K562 (cell line): ENCODE results near the gene UNC93B1. TPM values are rescaled to one million over a fixed set of nuclear protein-coding genes. Genes with fewer than 3 reads are reported as not detected.

Experiments
- BHLHE40 ChIP-seq: IDR thresholded peaks from 2 replicates; pipeline ENCODE4 v1.6.1; 2011; ENCODE audit warnings: low read length, improper control_type of control experiment
- ELF2 ChIP-seq: fragments of 250-450 bp; sonication (Bioruptor Pico); IDR thresholded peaks from 2 replicates; pipeline ENCODE4 v1.5.0; 2021; ENCODE audit warnings: mild to moderate bottlenecking
- FOXA1 ChIP-seq: fragments of 450-650 bp; IDR thresholded peaks from 2 replicates; pipeline ENCODE4 v1.6.1; 2016; ENCODE audit warnings: mild to moderate bottlenecking, borderline replicate concordance
- FOXA3 ChIP-seq, 2 experiments: fragments of 450-650 bp in 1 of 2; sonication (generic) in 1 of 2; formaldehyde crosslinking; IDR thresholded peaks in 1 of 2; conservative IDR thresholded peaks in 1 of 2; 2 replicates each; pipeline versions ENCODE4 v1.4.0 to v1.8.0; 2020 to 2022; ENCODE audit warnings: mild to moderate bottlenecking in 2 of 2, missing genetic modification reagents in 1 of 2
- KAT8 ChIP-seq: fragments of 450-650 bp; IDR thresholded peaks from 2 replicates; pipeline ENCODE4 v1.6.1; 2016; ENCODE audit warnings: low read depth, mild to moderate bottlenecking
- KLF13 ChIP-seq: fragments of 450-650 bp; IDR thresholded peaks from 2 replicates; pipeline ENCODE4 v1.6.1; 2016; ENCODE audit warnings: missing genetic modification characterization, low read depth, mild to moderate bottlenecking, missing compliant biosample characterization, moderate library complexity, borderline replicate concordance
- MNT ChIP-seq, 2 experiments: fragments of 450-650 bp; conservative IDR thresholded peaks; 2 replicates each; pipeline ENCODE4 v1.6.1; 2017; ENCODE audit warnings: mild to moderate bottlenecking in 2 of 2, moderate library complexity in 2 of 2
- MYBL2 ChIP-seq, 2 experiments: fragments of 450-650 bp in 1 of 2; sonication (generic) in 1 of 2; formaldehyde crosslinking in 1 of 2; IDR thresholded peaks; 2 replicates each; pipeline versions ENCODE4 v1.6.1 to v1.8.1; 2017 to 2022; ENCODE audit warnings: borderline replicate concordance in 1 of 2, inconsistent platforms in 1 of 2, low read depth in 1 of 2, mild to moderate bottlenecking in 1 of 2, missing genetic modification reagents in 1 of 2, moderate library complexity in 1 of 2
- NCOA4 ChIP-seq: fragments of 450-650 bp; IDR thresholded peaks from 2 replicates; pipeline ENCODE4 v1.6.1; 2018; ENCODE audit warnings: mild to moderate bottlenecking; ENCODE audit not compliant: partially characterized antibody
- NEUROD1 ChIP-seq: fragments of 150-350 bp; IDR thresholded peaks from 2 replicates; pipeline ENCODE4 v1.6.1; 2014; ENCODE audit warnings: borderline replicate concordance, low read length, low read depth; ENCODE audit not compliant: partially characterized antibody
- PHF20 ChIP-seq: fragments of 450-650 bp; IDR thresholded peaks from 2 replicates; pipeline ENCODE4 v1.6.1; 2018; ENCODE audit not compliant: partially characterized antibody
- PHF21A ChIP-seq: fragments of 450-650 bp; IDR thresholded peaks from 2 replicates; pipeline ENCODE4 v1.6.1; 2017; ENCODE audit warnings: low read depth, borderline replicate concordance
- SPI1 ChIP-seq: IDR thresholded peaks from 2 replicates; pipeline ENCODE4 v1.6.1; 2011; ENCODE audit warnings: low read depth, low read length, control low read depth, borderline replicate concordance
- TFE3 ChIP-seq: fragments of 450-650 bp; formaldehyde crosslinking; IDR thresholded peaks from 2 replicates; pipeline ENCODE4 v1.4.0; 2020; ENCODE audit warnings: mild to moderate bottlenecking, mixed read lengths
- ZBED1 ChIP-seq: IDR thresholded peaks from 2 replicates; pipeline ENCODE4 v1.6.1; 2014
- ZBTB33 ChIP-seq: sonication (generic); formaldehyde crosslinking; IDR thresholded peaks from 2 replicates; pipeline ENCODE4 v1.8.1; 2023; ENCODE audit warnings: mild to moderate bottlenecking, missing genetic modification reagents
- ZC3H4 ChIP-seq: sonication (generic); formaldehyde crosslinking; IDR thresholded peaks from 2 replicates; pipeline ENCODE4 v1.9.0; 2021; ENCODE audit warnings: missing genetic modification reagents, borderline replicate concordance
- ZFP36 ChIP-seq: fragments of 150-350 bp; IDR thresholded peaks from 2 replicates; pipeline ENCODE4 v1.6.1; 2018; ENCODE audit warnings: low read length, low read depth; ENCODE audit not compliant: partially characterized antibody
- ZNF316 ChIP-seq: fragments of 450-650 bp; IDR thresholded peaks from 2 replicates; pipeline ENCODE4 v1.6.1; 2016
- ZNF507 ChIP-seq: conservative IDR thresholded peaks from 2 replicates; pipeline ENCODE4 v1.6.1; 2017; ENCODE audit warnings: missing genetic modification characterization, missing compliant biosample characterization
- ZNF512 ChIP-seq: IDR thresholded peaks from 2 replicates; pipeline ENCODE4 v1.6.1; 2016; ENCODE audit warnings: missing genetic modification characterization, missing compliant biosample characterization
- polyA plus RNA-seq, 8 experiments: library from polyadenylated mRNA; depleted of rRNA in 4 of 8; stranded (reverse) in 5 of 8; unstranded in 3 of 8; fragments of >200 nt; fragmentation: Nextera tagmentation in 2 of 8; fragmentation: Illumina TruSeq in 1 of 8; extraction: Ambion mirVana in 2 of 8; extraction: Trizol in 1 of 8; gene quantifications; 2 replicates each; pipeline versions ENCODE4 v1.2.1 to v1.2.3, GENCODE V29; 2011 to 2014; ENCODE audit warnings: inconsistent platforms in 1 of 8, missing spikeins in 1 of 8
- total RNA-seq, 7 experiments: library from RNA; depleted of rRNA in 6 of 7; stranded (reverse); fragments of >200 nt in 6 of 7; fragmentation: Illumina TruSeq in 2 of 7; extraction: Trizol in 2 of 7; gene quantifications; 2 replicates each; pipeline versions ENCODE4 v1.2.1 to v1.2.3, GENCODE V29; 2011 to 2021; ENCODE audit warnings: low replicate concordance in 1 of 7

Gene UNC93B1
- total and polyA plus RNA-seq, 9 of the 15 experiments (the other 6 are each of a cell fraction or from before 2014, with no cell fraction given), result 0.10 to 13.6 (median 6.5) TPM

- TF ChIP-seq BHLHE40, result peak; percentile 83
- TF ChIP-seq SPI1, result no peak
- TF ChIP-seq PHF21A, result peak; percentile 58; the same call in 1 of the 2 replicates
- TF ChIP-seq TFE3, result no peak
- no peak for TF ChIP-seq ZNF512 (tag)
- TF ChIP-seq ZBTB33 (CRISPR knock-in tag), result peak; percentile 59
- TF ChIP-seq KLF13 (tag), result no peak
- no peak for TF ChIP-seq ZNF316
- peak; percentile 76; the same call in 1 of the 2 replicates for TF ChIP-seq ZBED1
- TF ChIP-seq MNT (conservative IDR thresholded peaks at IDR 0.05), result peak; percentile 93 to 95
- no peak for TF ChIP-seq PHF20
- TF ChIP-seq NEUROD1, result no peak
- no peak for TF ChIP-seq FOXA1
- TF ChIP-seq NCOA4, result no peak
- TF ChIP-seq KAT8, result no peak
- TF ChIP-seq ZFP36, result peak; percentile 5
- TF ChIP-seq ZC3H4 (CRISPR knock-in tag), result no peak
- no peak for TF ChIP-seq FOXA3 (CRISPR knock-in tag; conservative IDR thresholded peaks at IDR 0.05 in 1 of 2, IDR thresholded peaks at IDR 0.05 in 1 of 2)
- no peak for TF ChIP-seq ZNF507 (tag)
- TF ChIP-seq MYBL2 (IDR thresholded peaks at IDR 0.05; ENCODE audit: low read depth), result no peak
- TF ChIP-seq MYBL2 (CRISPR knock-in tag; IDR thresholded peaks at IDR 0.05; ENCODE audit: borderline replicate concordance), result no peak
- no peak for TF ChIP-seq ELF2
Measured at GRCh38 chr11:68043349-68044144, 39.6 kb upstream of the UNC93B1 start (continued).
